PC-3 (cell line): ENCODE measurements around the gene STK39. TPM values are rescaled to one million over a fixed set of nuclear protein-coding genes. Genes with fewer than 3 reads are reported as not detected.

Source experiments
- ATAC-seq: fragments of 200-7000 bp; cut with Tn5 transposase; 2 replicates; pipeline ENCODE4 v1.9.1; 2020; ENCODE audit warnings: mild to moderate bottlenecking, moderate library complexity
- BruUV-seq: library from RNA; stranded (reverse); fragments of 400-500 nt; replicated peaks from 2 replicates; lab custom pipeline; 2021; lab: Mats Ljungman, UMichigan
- CTCF ChIA-PET: fragments of 300-600 bp; sonication (Branson Sonifier 250); formaldehyde crosslinking; loops from one replicate; lab custom pipeline; 2022; ENCODE audit warnings: antibody characterized with exemption; lab: Charles Lee
- POLR2A ChIA-PET: fragments of 300-600 bp; sonication (Branson Sonifier 250); formaldehyde crosslinking; loops from one replicate; lab custom pipeline; 2022; ENCODE audit warnings: antibody characterized with exemption; ENCODE audit not compliant: unreplicated experiment; lab: Charles Lee
- DNase-seq: peaks from one replicate; pipeline ENCODE4 v3.0.0-alpha.2; 2015
- H2AFZ ChIP-seq: fragments of 300-600 bp; sonication (generic); 2 replicates; pipeline ENCODE4 v1.6.0; 2016; ENCODE audit warnings: antibody characterized with exemption, low read length
- H3F3A ChIP-seq: fragments of 300-600 bp; sonication (generic); one replicate; pipeline ENCODE4 v1.6.0; 2017; ENCODE audit warnings: antibody characterized with exemption, low read length, control low read depth, mild to moderate bottlenecking; ENCODE audit not compliant: unreplicated experiment
- H3K27ac ChIP-seq: fragments of 300-600 bp; sonication (generic); 2 replicates; pipeline ENCODE4 v1.5.1; 2016; ENCODE audit warnings: mild to moderate bottlenecking, low read length
- H3K27me3 ChIP-seq: fragments of 300-600 bp; sonication (generic); 2 replicates; pipeline ENCODE4 v1.6.1; 2016; ENCODE audit warnings: low read length, mixed read lengths
- H3K36me3 ChIP-seq: fragments of 300-600 bp; sonication (generic); 2 replicates; pipeline ENCODE4 v1.6.1; 2016; ENCODE audit warnings: low read depth, mixed run types, low read length, mixed read lengths
- H3K4me1 ChIP-seq: fragments of 300-600 bp; sonication (generic); 2 replicates; pipeline ENCODE4 v1.5.1; 2016; ENCODE audit warnings: low read length; ENCODE audit not compliant: insufficient read depth
- H3K4me2 ChIP-seq: fragments of 300-600 bp; sonication (generic); 2 replicates; pipeline ENCODE4 v1.6.0; 2016; ENCODE audit warnings: low read length
- H3K4me3 ChIP-seq: fragments of 300-600 bp; sonication (generic); 2 replicates; pipeline ENCODE4 v1.5.1; 2016; ENCODE audit warnings: mild to moderate bottlenecking, low read length, mixed read lengths
- H3K79me2 ChIP-seq: fragments of 300-600 bp; sonication (generic); 2 replicates; pipeline ENCODE4 v1.6.1; 2017; ENCODE audit warnings: low read length, mixed read lengths
- H3K9ac ChIP-seq: fragments of 300-600 bp; sonication (generic); 2 replicates; pipeline ENCODE4 v1.6.0; 2016; ENCODE audit warnings: mild to moderate bottlenecking, low read length
- H3K9me2 ChIP-seq: fragments of 300-600 bp; sonication (generic); replicated peaks from 2 replicates; pipeline ENCODE4 v1.6.1; 2016; ENCODE audit warnings: mixed run types, low read length, mixed read lengths
- H3K9me3 ChIP-seq: fragments of 300-600 bp; sonication (generic); 2 replicates; pipeline ENCODE4 v1.6.1; 2016; ENCODE audit warnings: low read length, mixed read lengths
- H4K20me1 ChIP-seq: fragments of 300-600 bp; sonication (generic); 2 replicates; pipeline ENCODE4 v1.6.1; 2016; ENCODE audit warnings: low read length, mixed read lengths
- CTCF ChIP-seq: fragments of 300-600 bp; sonication (generic); conservative IDR thresholded peaks from 2 replicates; pipeline ENCODE4 v1.5.1; 2017; ENCODE audit warnings: antibody characterized with exemption, low read depth, mild to moderate bottlenecking, low read length
- EZH2 ChIP-seq: fragments of 300-600 bp; sonication (generic); IDR thresholded peaks from one replicate; pipeline ENCODE4 v1.6.1; 2017; ENCODE audit warnings: antibody characterized with exemption, mild to moderate bottlenecking, low read length; ENCODE audit not compliant: unreplicated experiment
- EZH2phosphoT487 ChIP-seq: fragments of 300-600 bp; sonication (generic); IDR thresholded peaks from 2 replicates; pipeline ENCODE4 v1.6.1; 2018; ENCODE audit warnings: mild to moderate bottlenecking, antibody characterized with exemption, low read length, borderline replicate concordance
- intact Hi-C: fragments of 100-400 bp; cut with micrococcal nuclease; formaldehyde crosslinking; loops from 2 replicates; pipeline ENCODE4 v1.9.0; 2023
- total RNA-seq: library from RNA; depleted of rRNA; stranded (reverse); fragments of >200 nt; gene quantifications from 2 replicates; pipeline ENCODE4 v1.2.3, GENCODE V29; 2014

STK39 gene
- total RNA-seq, 1 experiment from 2014 or later: 17.9 TPM

DNA sequence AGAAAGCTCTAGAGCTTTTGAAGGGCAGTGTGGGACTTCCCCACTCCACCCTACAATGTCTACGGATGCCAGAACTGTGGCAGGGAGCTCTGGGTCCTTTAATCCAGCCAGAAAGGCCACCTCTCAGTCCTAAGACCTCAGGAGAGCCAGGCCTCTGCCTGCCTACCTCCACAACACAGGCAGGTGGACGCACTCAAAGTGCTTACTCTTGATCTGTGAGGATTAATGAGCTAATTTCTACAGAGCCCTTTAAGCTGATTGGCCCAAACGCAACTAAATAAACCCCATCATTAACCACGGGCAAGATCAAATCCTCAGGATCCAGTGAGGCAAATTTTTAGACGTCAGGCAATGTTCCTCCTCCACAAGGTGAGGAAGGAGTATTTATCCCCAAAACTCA, 8.1 kb downstream of the STK39 start:
- intact Hi-C loops: no loop called here
- ChIA-PET CTCF (no interaction called here), POLR2A (interaction anchor here (0.6 kb wide), 1 partner anchor 1482 kb away, joined by 3 read pairs; no protein-coding TSS in a partner anchor)
- DNase-seq: no peak
- ATAC-seq: no peak
- Histone ChIP-seq H3K9ac (no peak overlapping the region), H3K4me3 (no peak overlapping the region), H3K36me3 (no peaks in the 10 kb centered on the region), H3K9me3 (no peaks in the 10 kb centered on the region), H3K4me1 (peaks cover 29% of the 10 kb centered on the region), H3K9me2 (no peaks in the 10 kb centered on the region), H3K79me2 (peaks cover 70% of the 10 kb centered on the region), H3F3A (no peaks in the 10 kb centered on the region), H3K27ac (no peak overlapping the region), H2AFZ (no peak overlapping the region), H3K27me3 (no peaks in the 10 kb centered on the region), H3K4me2 (no peak overlapping the region), H4K20me1 (0 out of 2 replicates have a peak, but pooled peaks cover 4% of the 10 kb centered on the region)
- BruUV-seq: no TSS peak
- no peak for TF ChIP-seq EZH2phosphoT487
- TF ChIP-seq EZH2: no peak
- no peak for TF ChIP-seq CTCF

- H3K79me2 ChIP-seq: peaks cover 68% of the 10 kb centered on the region
Measured at GRCh38 chr2:168237741-168238140, 9.7 kb downstream of the STK39 start.

More at GRCh38 chr2:168237741-168238140, 9.7 kb downstream of the STK39 start:
- peaks cover 18% of the 10 kb centered on the region for H3K4me1 ChIP-seq
- intact Hi-C loops: no loop called here
- H3K9me3 ChIP-seq: no peaks in the 10 kb centered on the region
- ChIA-PET CTCF (no interaction called here), POLR2A (interaction anchor here (0.7 kb wide), 1 partner anchor 9 kb away, joined by 3 read pairs; the partner anchor contains the start of gene STK39)
- H2AFZ ChIP-seq: no peak overlapping the region
- H4K20me1 ChIP-seq: no peaks in the 10 kb centered on the region
- no peak overlapping the region for H3K9ac ChIP-seq
- no peak for TF ChIP-seq CTCF
- TF ChIP-seq EZH2phosphoT487: no peak
- no peak for TF ChIP-seq EZH2
- no peaks in the 10 kb centered on the region for H3K36me3 ChIP-seq
- no TSS peak for BruUV-seq
- no peak overlapping the region for H3K27ac ChIP-seq
- H3K4me2 ChIP-seq: peak overlapping the region; percentile 7; the same call in 1 of the 2 replicates
- ATAC-seq (peak; percentile 71), DNase-seq (peak; percentile 30)
- H3K9me2 ChIP-seq: no peaks in the 10 kb centered on the region
- no peak overlapping the region for H3K4me3 ChIP-seq
- H3K27me3 ChIP-seq: no peaks in the 10 kb centered on the region
- no peaks in the 10 kb centered on the region for H3F3A ChIP-seq
